Measurements from ENCODE around the gene SPATA17. TPM values are rescaled to one million over a fixed set of nuclear protein-coding genes. Genes with fewer than 3 reads are reported as not detected.

Gene SPATA17
- total and polyA plus RNA-seq, 12 donors: 0.09 to 4.4 (median 0.56) TPM; not detected in 1

GRCh38 chr1:217660353-217661062 is 29.4 kb downstream of the SPATA17 start:
- no peaks in the 10 kb centered on the region for H3K9me3 ChIP-seq (replicated peaks in 1 of 3)
- H3K36me3 ChIP-seq (replicated peaks in 1 of 2): no peaks in the 10 kb centered on the region
- H3K27me3 ChIP-seq: no peaks in the 10 kb centered on the region
- TF ChIP-seq POLR2A (IDR thresholded peaks at IDR 0.05): no peak
- TF ChIP-seq CTCF (IDR thresholded peaks at IDR 0.05): peak; percentile 17 to 50 (median 41)
- H3K4me1 ChIP-seq (replicated peaks in 1 of 2): no peaks in the 10 kb centered on the region
- peak in 1 of 7 donors; percentile 7 for DNase-seq
- intact Hi-C loops (cut with DNase I): no loop called here
- no peak overlapping the region for H3K27ac ChIP-seq
- WGBS, 4 donors: 53 to 69% (median 59%) methylated on average over 5 of the region's 5 CpGs
- no peak overlapping the region for H3K4me3 ChIP-seq

- H3K36me3 ChIP-seq (replicated peaks in 1 of 2): no peaks in the 10 kb centered on the region
- intact Hi-C loops (cut with DNase I): no loop called here
- DNase-seq: no peak
Observed at GRCh38 chr1:217661407-217661806, 30.3 kb downstream of the SPATA17 start.

GRCh38 chr1:217668351-217668940 is 37.3 kb downstream of the SPATA17 start:
- DNase-seq: no peak
- TF ChIP-seq CTCF (IDR thresholded peaks at IDR 0.05) (no peak), POLR2A (IDR thresholded peaks at IDR 0.05) (no peak)
- intact Hi-C loops (cut with DNase I): no loop called here
- WGBS, 4 donors: 37 to 51% (median 48%) methylated on average over 2 of the region's 2 CpGs
- Histone ChIP-seq H3K36me3 (replicated peaks in 1 of 2) (no peaks in the 10 kb centered on the region), H3K4me3 (no peak overlapping the region), H3K27ac (no peak overlapping the region), H3K27me3 (no peaks in the 10 kb centered on the region), H3K4me1 (replicated peaks in 1 of 2) (no peaks in the 10 kb centered on the region), H3K9me3 (replicated peaks in 1 of 3) (no peaks in the 10 kb centered on the region)

More at GRCh38 chr1:217661407-217661806, 30.3 kb downstream of the SPATA17 start:
- Histone ChIP-seq H3K27me3 (no peaks in the 10 kb centered on the region), H3K9me3 (replicated peaks in 1 of 3) (no peaks in the 10 kb centered on the region), H3K4me1 (replicated peaks in 1 of 2) (no peaks in the 10 kb centered on the region), H3K4me3 (no peak overlapping the region), H3K27ac (no peak overlapping the region)
- no peak for TF ChIP-seq CTCF (IDR thresholded peaks at IDR 0.05)
- TF ChIP-seq POLR2A (IDR thresholded peaks at IDR 0.05): no peak

GRCh38 chr1:217673387-217673786 is 42.2 kb downstream of the SPATA17 start:
- H3K27me3 ChIP-seq: no peaks in the 10 kb centered on the region
- no peak for DNase-seq
- no peaks in the 10 kb centered on the region for H3K36me3 ChIP-seq (replicated peaks in 1 of 2)
- no peaks in the 10 kb centered on the region for H3K9me3 ChIP-seq (replicated peaks in 1 of 3)
- TF ChIP-seq CTCF (IDR thresholded peaks at IDR 0.05): no peak
- TF ChIP-seq POLR2A (IDR thresholded peaks at IDR 0.05): no peak
- no peaks in the 10 kb centered on the region for H3K4me1 ChIP-seq (replicated peaks in 1 of 2)
- 70 to 82% (median 76%) methylated on average over 2 of the region's 2 CpGs for WGBS, 4 donors
- intact Hi-C loops (cut with DNase I): no loop called here
- H3K27ac ChIP-seq: no peak overlapping the region
- H3K4me3 ChIP-seq: no peak overlapping the region

Measured in adrenal gland (tissue), 12 donors.